SK-N-SH treated with all-trans-retinoic acid at 6 μM for 48 hours (cell line): ENCODE data around the gene FRMD4A.

Experiments used
- CSRNP3 ChIP-seq: fragments of 250-450 bp; sonication (Bioruptor Pico); IDR thresholded peaks from 2 replicates; pipeline ENCODE4 v1.5.1; 2021; ENCODE audit warnings: mild to moderate bottlenecking, moderate library complexity
- GLIS3 ChIP-seq: fragments of 250-450 bp; sonication (Bioruptor Pico); IDR thresholded peaks from 2 replicates; pipeline ENCODE4 v1.5.0; 2020; ENCODE audit warnings: mild to moderate bottlenecking, moderate library complexity
- PATZ1 ChIP-seq: fragments of 250-450 bp; sonication (Bioruptor Pico); IDR thresholded peaks from 2 replicates; pipeline ENCODE4 v1.8.0; 2020; ENCODE audit warnings: mild to moderate bottlenecking, moderate library complexity, borderline replicate concordance
- TSHZ2 ChIP-seq: fragments of 250-450 bp; sonication (Bioruptor Pico); IDR thresholded peaks from 2 replicates; pipeline ENCODE4 v1.5.0; 2020; ENCODE audit warnings: mild to moderate bottlenecking, moderate library complexity
- ZC3H10 ChIP-seq: fragments of 250-450 bp; sonication (Bioruptor Pico); IDR thresholded peaks from 2 replicates; pipeline ENCODE4 v1.5.1; 2021; ENCODE audit warnings: mild to moderate bottlenecking, moderate library complexity

- TF ChIP-seq TSHZ2 (CRISPR knock-in tag) (no peak), CSRNP3 (CRISPR knock-in tag) (no peak), PATZ1 (no peak), ZC3H10 (CRISPR knock-in tag) (no peak), GLIS3 (CRISPR knock-in tag) (no peak)
Observed at GRCh38 chr10:14112056-14112455, 218.7 kb downstream of the FRMD4A start.
